Right renal pelvis (tissue), 4 donors: Measurements from ENCODE around the gene DOCK7. TPM values are rescaled to one million over a fixed set of nuclear protein-coding genes. Genes with fewer than 3 reads are reported as not detected.

ENCODE experiments used
- DNase-seq, 4 donors: peaks; one replicate each; pipeline ENCODE4 v3.0.0-alpha.2; 2013; ENCODE audit warnings: low read depth in 4 of 4, low spot score in 3 of 4, missing footprints in 1 of 4
- polyA plus RNA-seq, 4 donors: library from polyadenylated mRNA; unstranded; fragments of 120-200 nt; gene quantifications; one replicate each; pipeline ENCODE4 v1.2.1, GENCODE V29; 2013; ENCODE audit not compliant: insufficient read length in 4 of 4

The DOCK7 gene
- polyA plus RNA-seq, 4 donors: 44.7 to 60.0 (median 52.5) TPM

DNA sequence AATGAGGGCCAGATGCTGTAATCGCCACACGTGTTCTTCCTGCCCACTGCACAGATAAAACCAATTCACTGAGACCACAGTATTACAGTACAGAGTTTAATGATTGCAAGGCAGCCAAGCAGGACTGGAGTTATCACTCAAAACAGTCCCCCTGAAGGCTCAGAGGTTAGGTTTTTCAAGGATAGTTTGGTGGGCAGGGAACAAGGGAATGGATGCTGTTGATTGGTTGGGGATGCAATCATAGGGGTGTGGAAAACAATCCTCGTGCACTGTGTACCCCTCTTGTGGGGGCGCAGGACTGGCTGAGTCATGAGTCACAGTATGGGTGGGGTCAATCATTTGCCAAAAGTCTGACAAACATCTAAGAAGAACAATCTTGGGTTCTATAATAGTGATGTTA, 263.8 kb downstream of the DOCK7 start:
- no peak for DNase-seq

DNA sequence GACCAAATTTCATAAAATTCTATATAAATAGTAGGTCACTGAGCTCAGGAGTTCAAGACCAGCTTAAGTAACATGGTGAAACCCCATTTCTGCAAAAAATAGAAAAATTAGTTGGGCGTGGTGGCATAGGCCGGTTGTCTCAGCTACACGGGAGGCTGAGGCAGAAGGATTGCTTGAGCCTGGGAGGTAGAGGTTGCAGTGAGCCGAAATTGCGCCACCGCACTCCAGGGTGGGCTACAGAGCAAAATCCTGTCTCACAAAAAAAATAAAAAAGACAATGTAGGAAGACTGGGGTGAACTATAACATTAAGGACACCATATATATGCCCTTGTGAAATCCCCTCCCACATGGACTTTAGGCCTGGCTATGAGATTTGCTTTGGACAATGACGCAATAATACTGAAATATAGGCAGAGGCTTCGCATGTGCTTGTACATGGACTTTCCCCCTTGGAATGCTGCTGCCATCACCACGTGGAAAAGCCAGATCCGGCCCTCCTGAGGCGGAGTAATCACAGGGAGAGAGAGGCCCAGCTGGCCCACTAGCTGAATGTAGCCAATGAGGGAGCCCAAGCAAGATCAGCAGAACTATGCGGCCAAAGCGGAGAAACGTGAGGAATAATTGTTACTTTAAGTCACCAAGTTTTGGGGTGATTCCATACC, 264.5 kb downstream of the DOCK7 start:
- DNase-seq: no peak

DNA sequence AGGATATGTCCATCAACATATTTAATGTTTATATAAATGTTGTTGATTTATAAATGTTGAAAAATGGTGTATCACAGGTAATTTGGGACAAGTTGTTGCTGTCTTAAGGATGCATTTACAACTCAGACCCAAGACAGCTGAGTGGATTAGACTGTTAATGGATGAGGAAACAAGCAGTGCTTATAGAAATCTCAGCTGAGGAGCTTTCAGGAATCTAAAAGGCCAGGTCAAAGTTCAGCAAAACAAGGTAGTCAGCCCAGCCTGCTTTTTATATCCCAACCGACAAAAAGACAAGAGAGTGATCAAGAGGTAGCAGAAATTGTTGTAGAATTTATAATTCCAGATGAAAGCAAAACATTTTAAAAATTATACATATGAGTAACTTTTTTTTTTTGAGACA, 268.0 kb downstream of the DOCK7 start:
- no peak for DNase-seq

DNA sequence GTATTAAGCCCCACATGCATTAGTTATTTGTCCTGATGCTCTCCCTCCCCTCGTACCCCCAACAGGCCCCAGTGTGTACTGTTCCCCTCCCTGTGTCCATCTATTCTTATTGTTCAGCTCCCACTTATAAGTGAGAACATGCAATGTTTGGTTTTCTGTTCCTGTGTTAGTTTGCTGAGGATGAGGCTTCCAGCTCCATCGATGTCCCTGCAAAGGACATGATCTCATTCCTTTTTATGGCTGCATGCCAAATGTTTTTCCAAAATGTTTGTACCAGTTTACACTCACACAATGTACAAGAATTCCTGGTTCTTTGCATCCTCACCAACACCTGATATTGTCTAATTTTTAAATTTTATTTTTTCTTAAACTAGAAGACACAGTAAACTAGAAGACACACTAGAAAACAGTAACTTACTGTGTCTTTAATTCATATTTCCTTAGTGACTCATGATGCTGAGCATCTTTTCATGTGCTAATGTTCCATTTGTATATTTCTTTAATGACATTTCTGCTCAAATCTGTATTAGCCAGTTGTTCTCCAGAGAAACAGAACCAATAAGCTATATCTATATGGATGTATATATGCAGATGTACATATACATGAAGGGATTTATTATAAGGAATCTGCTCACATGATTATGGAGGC, 270.7 kb downstream of the DOCK7 start:
- no peak for DNase-seq

DNA sequence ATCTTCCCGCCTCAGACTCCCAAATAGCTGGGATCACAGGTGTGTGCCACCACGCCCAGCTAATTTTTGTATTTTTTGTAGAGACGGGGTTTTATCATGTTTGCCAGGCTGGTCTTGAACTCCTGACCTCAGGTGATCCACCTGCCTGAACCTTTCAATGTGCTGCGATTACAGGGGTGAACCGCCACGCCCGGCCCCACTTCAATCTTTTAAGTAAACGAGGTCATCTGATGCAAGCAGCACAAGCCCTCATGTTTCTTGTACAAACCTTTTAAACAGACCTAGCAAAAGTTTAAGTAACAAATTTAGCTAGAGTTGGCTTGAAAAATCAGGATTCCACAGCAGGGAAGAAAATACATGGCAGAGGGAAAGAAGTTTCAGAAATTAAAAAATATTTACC, 272.5 kb downstream of the DOCK7 start:
- no peak for DNase-seq

DNA sequence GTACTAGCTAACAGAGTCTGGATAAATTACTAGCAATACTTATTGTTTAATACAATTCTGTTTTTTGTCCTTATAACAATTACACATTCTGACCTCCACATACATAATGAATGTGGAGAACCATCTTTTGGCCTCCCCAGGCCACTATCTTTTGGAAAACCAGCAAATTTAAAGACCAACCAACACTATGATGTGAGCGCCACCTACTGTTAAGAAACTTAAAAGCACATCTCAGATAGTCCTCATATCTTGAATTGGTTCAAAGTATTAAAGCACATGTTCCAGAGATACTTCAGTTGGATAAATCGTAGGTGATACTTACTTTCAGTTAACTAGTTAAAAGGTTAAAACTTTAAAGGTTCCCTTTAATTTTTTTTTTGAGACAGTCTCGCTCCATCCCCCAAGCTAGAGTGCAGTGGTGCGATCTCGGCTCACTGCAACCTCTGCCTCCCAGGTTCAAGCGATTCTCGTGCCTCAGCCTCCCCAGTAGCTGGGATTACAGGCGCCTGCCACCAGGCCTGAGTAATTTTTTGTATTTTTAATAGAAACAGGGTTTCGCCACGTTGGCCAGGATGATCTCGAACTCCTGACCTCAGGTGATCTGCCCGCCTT, 280.7 kb downstream of the DOCK7 start:
- DNase-seq: peak in 3 of 4 donors; percentile 51 to 61 (median 53)

DNA sequence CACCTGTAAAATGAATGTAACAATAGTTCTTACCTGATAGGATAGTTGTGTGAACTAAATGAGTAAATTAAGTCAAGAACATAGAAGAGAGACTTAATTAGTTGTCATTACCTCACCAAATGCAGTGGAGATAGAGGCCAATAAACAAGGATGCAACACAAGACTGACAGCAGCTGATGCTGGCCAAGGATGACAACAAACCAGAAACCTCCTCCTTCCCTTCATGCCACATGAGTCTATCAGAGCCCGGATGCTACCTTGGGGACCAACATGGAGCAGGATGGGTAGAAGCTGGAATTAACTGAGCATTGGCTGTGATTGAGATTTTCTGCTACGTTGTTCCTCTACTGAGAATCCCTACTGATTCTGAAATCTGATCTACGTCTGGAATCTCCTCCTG, 281.6 kb downstream of the DOCK7 start:
- DNase-seq: no peak

DNA sequence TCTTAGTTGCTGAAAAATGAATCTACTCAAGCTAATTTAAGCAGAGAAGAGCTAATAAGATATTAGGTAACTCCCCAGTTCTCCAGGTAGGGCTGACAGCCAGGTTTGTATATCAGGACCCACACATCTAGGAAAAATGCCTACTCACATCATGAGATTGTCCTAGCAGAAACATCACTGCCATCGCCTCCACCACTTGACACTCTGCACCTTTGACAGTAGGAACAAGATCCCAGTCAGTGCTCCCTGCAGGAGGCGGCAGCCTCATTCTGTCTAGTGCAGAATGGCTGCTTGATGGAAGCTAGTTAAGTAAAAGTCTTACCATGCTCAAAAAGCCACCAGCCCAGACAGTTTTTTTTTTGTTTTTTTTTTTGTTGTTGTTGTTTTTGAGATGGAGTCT, 282.9 kb downstream of the DOCK7 start:
- no peak for DNase-seq

Other genes with a start within 250 kb of the DOCK7 start
- 10 to 100 TPM in 2 of 4 donors, 1 to 10 TPM in 2; 5.4 to 15.8 (median 8.4) TPM for gene ANGPTL3, start 90.9 kb downstream of the DOCK7 start, polyA plus RNA-seq
- 10 to 100 TPM; 19.7 to 26.0 (median 23.7) TPM for gene ATG4C, start 95.7 kb upstream of the DOCK7 start, polyA plus RNA-seq